GM12892 (cell line): ENCODE data around the gene AEBP1.

Experiments
- POLR2A ChIP-seq: IDR thresholded peaks from 2 replicates; pipeline ENCODE4 v1.6.1; 2011; ENCODE audit warnings: low read depth, low read length, control low read depth
- POLR2AphosphoS5 ChIP-seq: IDR thresholded peaks from 2 replicates; pipeline ENCODE4 v1.6.1; 2011; ENCODE audit warnings: low read depth, low read length, control low read depth

- TF ChIP-seq POLR2AphosphoS5 (no peak), POLR2A (no peak)
These were observed 37.2 kb downstream of the AEBP1 start, which contains the start of gene MYL7 for GRCh38 chr7:44141221-44141850.
